NB4 (cell line): ENCODE data around the gene ZNF200.

Experiments used
- DNase-seq: peaks from one replicate; pipeline ENCODE4 v3.0.0; 2010; ENCODE audit warnings: low read depth
- H3K4me3 ChIP-seq: one replicate; pipeline ENCODE4 v1.5.1; 2011; ENCODE audit warnings: mild to moderate bottlenecking, low read depth, low read length, moderate library complexity
- CTCF ChIP-seq: IDR thresholded peaks from one replicate; pipeline ENCODE4 v1.5.1; 2012; ENCODE audit warnings: low read depth, low read length
- MAX ChIP-seq: IDR thresholded peaks from 2 replicates; pipeline ENCODE4 v1.6.1; 2011; ENCODE audit warnings: low read depth, low read length
- MYC ChIP-seq: IDR thresholded peaks from 2 replicates; pipeline ENCODE4 v1.6.1; 2011; ENCODE audit warnings: low read depth, low read length
- POLR2A ChIP-seq: IDR thresholded peaks from 2 replicates; pipeline ENCODE4 v1.6.1; 2011; ENCODE audit warnings: mild to moderate bottlenecking; ENCODE audit not compliant: insufficient read length; ENCODE audit errors: extremely low read depth

The ZNF200 gene

GRCh38 chr16:3256146-3256865 lies 21.3 kb upstream of the ZNF200 start, which contains the start of gene MEFV:
Gene MEFV (minus strand): TSS chr16:3256633. CDS start chr16:3256587, 46 bp downstream.
- peak; percentile 39 for DNase-seq
- TF ChIP-seq MAX (no peak), MYC (no peak), CTCF (no peak), POLR2A (no peak)
- H3K4me3 ChIP-seq = no peak within 1 kb of the TSS

- H3K4me3 ChIP-seq = no peak overlapping the region
- DNase-seq = no peak
- no peak for TF ChIP-seq MYC
- no peak for TF ChIP-seq CTCF
- no peak for TF ChIP-seq POLR2A
- no peak for TF ChIP-seq MAX
Observed at GRCh38 chr16:3254309-3254708, 19.4 kb upstream of the ZNF200 start.

- TF ChIP-seq MAX (no peak), CTCF (no peak), POLR2A (no peak), MYC (no peak)
- DNase-seq = no peak
- H3K4me3 ChIP-seq = no peak overlapping the region
Observed at GRCh38 chr16:3252967-3253366, 18.0 kb upstream of the ZNF200 start.

- TF ChIP-seq POLR2A (no peak), CTCF (no peak), MAX (no peak), MYC (no peak)
- H3K4me3 ChIP-seq = no peak overlapping the region
Observed at GRCh38 chr16:3249451-3249850, 14.5 kb upstream of the ZNF200 start.

GRCh38 chr16:3249020-3249419 lies 14.1 kb upstream of the ZNF200 start:
- no peak for DNase-seq
- H3K4me3 ChIP-seq = no peak overlapping the region
- TF ChIP-seq CTCF (no peak), POLR2A (no peak), MYC (no peak), MAX (no peak)

More at GRCh38 chr16:3249451-3249850, 14.5 kb upstream of the ZNF200 start:
- DNase-seq = no peak
